OCI-LY1 (cell line): Measurements from ENCODE around the gene RARA.
"Not testable (repeated sequence)": the region's sequence is repeated elsewhere in the genome, so short reads cannot be mapped to it uniquely, and the experiment has no call there.

Experiments
- H2AFZ ChIP-seq: fragments of 200-600 bp; sonication (generic), shearing (Covaris generic); 2 replicates; pipeline ENCODE4 v1.6.0; 2014; ENCODE audit warnings: antibody characterized with exemption, mild to moderate bottlenecking, low read length
- H3F3A ChIP-seq: fragments of 200-600 bp; sonication (generic), shearing (Covaris generic); 2 replicates; pipeline ENCODE4 v1.6.0; 2014; ENCODE audit warnings: mild to moderate bottlenecking, antibody characterized with exemption, low read length, moderate library complexity; ENCODE audit not compliant: insufficient read depth
- H3K27ac ChIP-seq: fragments of 200-600 bp; sonication (generic); 2 replicates; pipeline ENCODE4 v1.5.1; 2014; ENCODE audit warnings: low read length, mixed run types, mild to moderate bottlenecking, low read depth; ENCODE audit not compliant: poor library complexity, severe bottlenecking
- H3K27me3 ChIP-seq: fragments of 200-600 bp; sonication (generic); 2 replicates; pipeline ENCODE4 v1.6.0; 2014; ENCODE audit warnings: antibody characterized with exemption, mild to moderate bottlenecking, low read length, moderate library complexity; ENCODE audit not compliant: insufficient read depth
- H3K36me3 ChIP-seq: fragments of 200-600 bp; sonication (generic); 2 replicates; pipeline ENCODE4 v1.6.1; 2014; ENCODE audit warnings: mild to moderate bottlenecking, antibody characterized with exemption, low read length, moderate library complexity, mixed read lengths; ENCODE audit not compliant: insufficient read depth
- H3K4me1 ChIP-seq: fragments of 200-600 bp; sonication (generic); 2 replicates; pipeline ENCODE4 v1.5.1; 2014; ENCODE audit warnings: mild to moderate bottlenecking, low read length, moderate library complexity; ENCODE audit not compliant: insufficient read depth, severe bottlenecking
- H3K4me2 ChIP-seq: fragments of 200-600 bp; sonication (generic), shearing (Covaris generic); 2 replicates; pipeline ENCODE4 v1.6.1; 2014; ENCODE audit warnings: low read length
- H3K4me3 ChIP-seq: fragments of 200-600 bp; sonication (generic); 2 replicates; pipeline ENCODE4 v1.5.1; 2014; ENCODE audit warnings: low read length, low read depth, mild to moderate bottlenecking, mixed read lengths; ENCODE audit not compliant: poor library complexity, severe bottlenecking
- H3K79me2 ChIP-seq: fragments of 200-600 bp; shearing (Covaris generic); 2 replicates; pipeline ENCODE4 v1.6.1; 2016; ENCODE audit warnings: mixed run types, low read length, mixed read lengths; ENCODE audit not compliant: insufficient read depth
- H3K9ac ChIP-seq: fragments of 200-600 bp; sonication (generic), shearing (Covaris generic); 2 replicates; pipeline ENCODE4 v1.6.1; 2014; ENCODE audit warnings: mild to moderate bottlenecking, low read length, mixed read lengths
- H3K9me2 ChIP-seq: fragments of 200-600 bp; sonication (generic), shearing (Covaris generic); 2 replicates; pipeline ENCODE4 v1.6.1; 2014; ENCODE audit warnings: low read depth, mild to moderate bottlenecking, low read length, mixed read lengths
- H3K9me3 ChIP-seq: fragments of 200-600 bp; shearing (Covaris generic); 2 replicates; pipeline ENCODE4 v1.6.1; 2014; ENCODE audit warnings: low read length, mixed read lengths
- H4K20me1 ChIP-seq: fragments of 200-600 bp; sonication (generic), shearing (Covaris generic); 2 replicates; pipeline ENCODE4 v1.6.0; 2016; ENCODE audit warnings: mild to moderate bottlenecking, low read length; ENCODE audit not compliant: insufficient read depth
- CTCF ChIP-seq: fragments of 200-600 bp; sonication (generic), shearing (Covaris generic); IDR thresholded peaks from 2 replicates; pipeline ENCODE4 v1.5.1; 2017; ENCODE audit warnings: mild to moderate bottlenecking, antibody characterized with exemption, low read length, moderate library complexity, mixed read lengths
- EZH2 ChIP-seq: fragments of 200-600 bp; sonication (generic), shearing (Covaris generic); IDR thresholded peaks from 2 replicates; pipeline ENCODE4 v1.8.0; 2017; ENCODE audit warnings: borderline replicate concordance, mixed run types, mild to moderate bottlenecking, antibody characterized with exemption, low read length, moderate library complexity, mixed read lengths

Gene RARA

GRCh38 chr17:40373999-40374398 lies 65.0 kb downstream of the RARA start:
- no peak overlapping the region for H3K4me3 ChIP-seq
- TF ChIP-seq CTCF (no peak), EZH2 (no peak)

GRCh38 chr17:40374821-40375498 lies 66.0 kb downstream of the RARA start:
- Histone ChIP-seq H3K36me3 (no peaks in the 10 kb centered on the region; the same call in 1 of the 2 replicates), H4K20me1 (no peaks in the 10 kb centered on the region), H3K27me3 (no peaks in the 10 kb centered on the region; the same call in 1 of the 2 replicates), H3K9me3 (0 out of 2 replicates have a peak, but pooled peaks cover 4% of the 10 kb centered on the region), H2AFZ (no peak overlapping the region), H3K79me2 (no peaks in the 10 kb centered on the region), H3K27ac (no peak overlapping the region), H3K4me2 (no peak overlapping the region), H3K4me1 (no peaks in the 10 kb centered on the region), H3K9ac (no peak overlapping the region), H3K9me2 (no peaks in the 10 kb centered on the region), H3K4me3 (no peak overlapping the region), H3F3A (no peaks in the 10 kb centered on the region)
- TF ChIP-seq EZH2 = no peak
- TF ChIP-seq CTCF = no peak

More at GRCh38 chr17:40373999-40374398, 65.0 kb downstream of the RARA start:
- H3F3A ChIP-seq = no peaks in the 10 kb centered on the region
- no peaks in the 10 kb centered on the region; the same call in 1 of the 2 replicates for H3K27me3 ChIP-seq
- H3K36me3 ChIP-seq = no peaks in the 10 kb centered on the region; the same call in 1 of the 2 replicates
- no peak overlapping the region for H3K9ac ChIP-seq
- no peaks in the 10 kb centered on the region for H4K20me1 ChIP-seq
- no peaks in the 10 kb centered on the region for H3K79me2 ChIP-seq
- no peak overlapping the region for H3K4me2 ChIP-seq
- H3K9me2 ChIP-seq = no peaks in the 10 kb centered on the region
- no peak overlapping the region for H2AFZ ChIP-seq
- H3K27ac ChIP-seq = no peak overlapping the region
- H3K4me1 ChIP-seq = no peaks in the 10 kb centered on the region
- 0 out of 2 replicates have a peak, but pooled peaks cover 4% of the 10 kb centered on the region for H3K9me3 ChIP-seq

- not testable (repeated sequence) for H3F3A ChIP-seq, H2AFZ ChIP-seq, H3K4me2 ChIP-seq, H3K79me2 ChIP-seq, H3K27me3 ChIP-seq, H4K20me1 ChIP-seq, H3K4me3 ChIP-seq, H3K9ac ChIP-seq, H3K36me3 ChIP-seq, H3K27ac ChIP-seq, H3K4me1 ChIP-seq, H3K9me2 ChIP-seq, H3K9me3 ChIP-seq
Observed at GRCh38 chr17:40375786-40376185, 66.8 kb downstream of the RARA start.

DNA sequence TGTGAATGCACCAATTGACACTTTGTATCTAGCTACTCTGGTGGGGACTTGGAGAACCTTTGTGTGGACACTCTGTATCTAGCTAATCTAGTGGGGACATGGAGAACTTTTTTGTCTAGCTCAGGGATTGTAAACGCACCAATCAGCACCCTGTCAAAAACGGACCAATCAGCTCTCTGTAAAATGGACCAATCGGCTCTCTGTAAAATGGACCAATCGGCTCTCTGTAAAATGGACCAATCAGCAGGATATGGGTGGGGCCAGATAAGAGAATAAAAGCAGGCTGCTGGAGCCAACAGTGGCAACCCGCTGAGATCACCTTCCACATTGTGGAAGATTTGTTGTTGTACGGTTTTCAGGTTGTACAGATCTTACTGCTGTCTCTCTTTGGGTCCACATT lies 67.6 kb downstream of the RARA start:
- H3K79me2 ChIP-seq, H3K9me2 ChIP-seq, H2AFZ ChIP-seq, H3K4me2 ChIP-seq, H3K27me3 ChIP-seq, H3K9me3 ChIP-seq, H3F3A ChIP-seq, H3K4me1 ChIP-seq, H3K36me3 ChIP-seq, H3K4me3 ChIP-seq, H4K20me1 ChIP-seq, H3K9ac ChIP-seq, H3K27ac ChIP-seq: not testable (repeated sequence)
